Measurements from ENCODE around the gene LRRC23. TPM values are rescaled to one million over a fixed set of nuclear protein-coding genes. Genes with fewer than 3 reads are reported as not detected.
"Not testable (repeated sequence)": the region's sequence is repeated elsewhere in the genome, so short reads cannot be mapped to it uniquely, and the experiment has no call there.

LRRC23 gene
- total and polyA plus RNA-seq, 2 donors (not counting 1 experiment from before 2014, with no cell fraction given), result 5.6 to 9.6 TPM

DNA sequence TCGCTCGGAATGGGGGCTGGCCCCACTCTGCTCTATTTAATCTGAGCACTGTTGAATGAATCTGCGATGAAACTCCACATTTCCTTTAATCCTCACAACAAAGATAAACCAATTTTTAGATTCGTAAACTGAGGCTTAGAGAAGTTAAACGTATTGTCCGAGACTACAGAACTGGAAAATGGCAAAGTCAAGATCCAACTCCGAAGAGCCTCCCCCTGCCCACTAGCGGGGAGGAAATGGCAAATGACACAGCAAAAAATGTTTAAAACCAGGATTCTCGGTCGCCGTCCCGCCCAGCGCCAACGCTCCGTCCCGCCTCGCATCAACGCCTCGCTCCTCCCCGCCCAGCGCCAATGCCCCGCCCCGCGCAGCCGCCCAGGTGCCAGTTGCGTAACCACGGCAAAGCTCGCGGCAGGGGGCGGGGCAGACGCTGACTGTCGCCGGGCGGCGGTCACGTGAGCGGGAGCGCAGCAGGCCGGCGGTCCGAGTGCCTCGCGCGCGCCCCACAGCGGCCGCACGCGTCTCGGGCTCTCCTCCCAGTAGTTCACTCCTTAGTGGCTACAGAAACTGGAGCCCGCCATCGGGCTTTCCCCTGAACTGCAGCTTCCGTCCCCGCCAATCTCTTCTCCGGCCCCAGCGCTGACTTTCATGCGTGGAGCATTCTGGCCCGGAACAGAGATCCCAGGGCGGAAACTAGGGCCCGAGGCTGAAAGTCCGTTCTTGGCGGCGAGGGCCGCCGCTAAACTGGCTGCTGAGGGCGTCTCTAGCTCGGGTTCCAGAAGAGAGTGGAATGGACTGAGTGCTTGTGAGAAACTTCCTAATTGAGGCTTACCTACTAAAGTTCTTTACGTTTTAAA lies 13.6 kb upstream of the LRRC23 start:
- peak overlapping the region; percentile 19 to 64 (median 42) for H3K4me3 ChIP-seq (replicated peaks in 1 of 4; ENCODE audit: control extremely low read depth in 1 of 4, insufficient read depth in 1 of 4, low read depth in 3 of 4, low read length in 4 of 4)
- H3K27ac ChIP-seq (ENCODE audit: insufficient read depth, low read length), result peak overlapping the region; percentile 86
- TF ChIP-seq, protein P1, sequence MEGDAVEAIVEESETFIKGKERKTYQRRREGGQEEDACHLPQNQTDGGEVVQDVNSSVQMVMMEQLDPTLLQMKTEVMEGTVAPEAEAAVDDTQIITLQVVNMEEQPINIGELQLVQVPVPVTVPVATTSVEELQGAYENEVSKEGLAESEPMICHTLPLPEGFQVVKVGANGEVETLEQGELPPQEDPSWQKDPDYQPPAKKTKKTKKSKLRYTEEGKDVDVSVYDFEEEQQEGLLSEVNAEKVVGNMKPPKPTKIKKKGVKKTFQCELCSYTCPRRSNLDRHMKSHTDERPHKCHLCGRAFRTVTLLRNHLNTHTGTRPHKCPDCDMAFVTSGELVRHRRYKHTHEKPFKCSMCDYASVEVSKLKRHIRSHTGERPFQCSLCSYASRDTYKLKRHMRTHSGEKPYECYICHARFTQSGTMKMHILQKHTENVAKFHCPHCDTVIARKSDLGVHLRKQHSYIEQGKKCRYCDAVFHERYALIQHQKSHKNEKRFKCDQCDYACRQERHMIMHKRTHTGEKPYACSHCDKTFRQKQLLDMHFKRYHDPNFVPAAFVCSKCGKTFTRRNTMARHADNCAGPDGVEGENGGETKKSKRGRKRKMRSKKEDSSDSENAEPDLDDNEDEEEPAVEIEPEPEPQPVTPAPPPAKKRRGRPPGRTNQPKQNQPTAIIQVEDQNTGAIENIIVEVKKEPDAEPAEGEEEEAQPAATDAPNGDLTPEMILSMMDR (conservative IDR thresholded peaks at IDR 0.05 in 1 of 2, IDR thresholded peaks at IDR 0.05 in 1 of 2; ENCODE audit: low read depth in 1 of 2, low read length in 2 of 2), result peak; percentile 42 to 58
- no peak for TF ChIP-seq EZH2 (IDR thresholded peaks at IDR 0.05; ENCODE audit: low read length, missing control alignments)
- DNase-seq (ENCODE audit: low read depth in 2 of 2), result peak; percentile 91 to 96
- H3K9ac ChIP-seq (ENCODE audit: insufficient read depth, low read length), result peak overlapping the region; percentile 48
- H3K27me3 ChIP-seq (ENCODE audit: control insufficient read depth, insufficient read depth, low read length), result no peaks in the 10 kb centered on the region
- no peaks in the 10 kb centered on the region for H3K36me3 ChIP-seq (ENCODE audit: control insufficient read depth, insufficient read depth, low read length)
- peak overlapping the region; percentile 58 for H2AFZ ChIP-seq (ENCODE audit: low read length)
- no peaks in the 10 kb centered on the region for H3K9me3 ChIP-seq (ENCODE audit: control insufficient read depth, insufficient read depth, low read depth, low read length)
- H3K4me1 ChIP-seq (ENCODE audit: control insufficient read depth, extremely low read depth, insufficient read depth, low read length), result no peaks in the 10 kb centered on the region
- H4K20me1 ChIP-seq (ENCODE audit: control insufficient read depth, extremely low read depth, insufficient read depth, low read length), result no peaks in the 10 kb centered on the region
- no peaks in the 10 kb centered on the region for H3K79me2 ChIP-seq (ENCODE audit: control insufficient read depth, insufficient read depth, low read length)
- peak overlapping the region; percentile 51 for H3K4me2 ChIP-seq (ENCODE audit: extremely low read depth, insufficient read depth, low read length)

DNA sequence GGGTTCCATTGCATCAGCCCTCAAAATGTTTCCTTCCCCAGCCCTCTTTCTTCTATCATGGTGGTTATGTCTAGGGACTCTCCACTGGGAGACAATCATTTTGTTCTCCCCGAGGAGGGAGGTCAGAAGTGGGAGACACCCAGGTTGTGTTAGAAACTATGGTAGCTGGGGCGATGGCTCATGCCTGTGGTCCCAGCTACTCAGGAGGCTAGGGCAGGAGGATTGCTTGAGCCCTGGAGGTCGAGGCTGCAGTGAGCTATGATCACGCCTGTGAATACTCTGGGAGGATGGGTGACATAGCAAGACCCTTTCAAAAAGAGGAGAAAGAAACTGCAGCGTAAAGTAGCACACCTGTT lies 13.0 kb upstream of the LRRC23 start:
- peak overlapping the region; percentile 48 for H3K9ac ChIP-seq (ENCODE audit: insufficient read depth, low read length)
- H3K36me3 ChIP-seq (ENCODE audit: control insufficient read depth, insufficient read depth, low read length), result no peaks in the 10 kb centered on the region
- H3K27me3 ChIP-seq (ENCODE audit: control insufficient read depth, insufficient read depth, low read length), result no peaks in the 10 kb centered on the region
- peak overlapping the region; percentile 58 for H2AFZ ChIP-seq (ENCODE audit: low read length)
- no peak for TF ChIP-seq EZH2 (IDR thresholded peaks at IDR 0.05; ENCODE audit: low read length, missing control alignments)
- TF ChIP-seq, protein P1 (conservative IDR thresholded peaks at IDR 0.05 in 1 of 2, IDR thresholded peaks at IDR 0.05 in 1 of 2; ENCODE audit: low read depth in 1 of 2, low read length in 2 of 2), result no peak
- H3K4me3 ChIP-seq (replicated peaks in 1 of 4; ENCODE audit: control extremely low read depth in 1 of 4, insufficient read depth in 1 of 4, low read depth in 3 of 4, low read length in 4 of 4), result peak overlapping the region; percentile 19 to 64 (median 42)
- no peak for DNase-seq (ENCODE audit: low read depth in 2 of 2)
- H3K27ac ChIP-seq (ENCODE audit: insufficient read depth, low read length), result peak overlapping the region; percentile 73
- H3K4me1 ChIP-seq (ENCODE audit: control insufficient read depth, extremely low read depth, insufficient read depth, low read length), result no peaks in the 10 kb centered on the region
- H3K79me2 ChIP-seq (ENCODE audit: control insufficient read depth, insufficient read depth, low read length), result no peaks in the 10 kb centered on the region
- no peaks in the 10 kb centered on the region for H3K9me3 ChIP-seq (ENCODE audit: control insufficient read depth, insufficient read depth, low read depth, low read length)
- peak overlapping the region; percentile 51 for H3K4me2 ChIP-seq (ENCODE audit: extremely low read depth, insufficient read depth, low read length)
- H4K20me1 ChIP-seq (ENCODE audit: control insufficient read depth, extremely low read depth, insufficient read depth, low read length), result no peaks in the 10 kb centered on the region

DNA sequence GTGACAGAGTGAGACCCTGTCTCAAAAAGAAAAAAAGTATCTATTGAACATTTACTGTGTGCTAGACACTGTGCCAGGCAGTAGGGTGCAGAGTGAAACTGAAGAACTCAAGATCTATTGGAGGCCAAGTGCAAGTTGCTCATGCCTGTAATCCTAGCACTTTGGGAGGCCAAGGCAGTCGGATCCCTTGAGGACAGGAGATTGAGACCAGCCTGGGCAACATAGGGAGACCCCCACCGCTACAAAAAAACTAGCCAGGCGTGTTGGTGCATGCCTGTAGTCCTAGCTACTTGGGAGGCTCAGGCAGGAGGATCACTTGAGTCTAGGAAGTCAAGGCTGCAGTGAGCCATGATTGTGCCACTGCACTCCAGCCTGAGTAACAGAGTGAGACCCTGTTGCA lies 11.9 kb upstream of the LRRC23 start:
- H3K36me3 ChIP-seq (ENCODE audit: control insufficient read depth, insufficient read depth, low read length); H2AFZ ChIP-seq (ENCODE audit: low read length); H4K20me1 ChIP-seq (ENCODE audit: control insufficient read depth, extremely low read depth, insufficient read depth, low read length); H3K27ac ChIP-seq (ENCODE audit: insufficient read depth, low read length); H3K9me3 ChIP-seq (ENCODE audit: control insufficient read depth, insufficient read depth, low read depth, low read length); H3K4me3 ChIP-seq (replicated peaks in 1 of 4; ENCODE audit: control extremely low read depth in 1 of 4, insufficient read depth in 1 of 4, low read depth in 3 of 4, low read length in 4 of 4); H3K4me1 ChIP-seq (ENCODE audit: control insufficient read depth, extremely low read depth, insufficient read depth, low read length); H3K79me2 ChIP-seq (ENCODE audit: control insufficient read depth, insufficient read depth, low read length); DNase-seq (ENCODE audit: low read depth in 2 of 2); H3K4me2 ChIP-seq (ENCODE audit: extremely low read depth, insufficient read depth, low read length); H3K27me3 ChIP-seq (ENCODE audit: control insufficient read depth, insufficient read depth, low read length); H3K9ac ChIP-seq (ENCODE audit: insufficient read depth, low read length): not testable (repeated sequence)

Measured in fibroblast of lung (primary cell).